SK-N-MC (cell line): Measurements from ENCODE around the gene COL1A2.

Experiments used
- EZH2 ChIP-seq: fragments of 200-600 bp; sonication (generic); IDR thresholded peaks from one replicate; pipeline ENCODE4 v1.6.1; 2017; ENCODE audit warnings: antibody characterized with exemption
- FOXP2 ChIP-seq: optimal IDR thresholded peaks from 2 replicates; pipeline ENCODE3; 2011; ENCODE audit warnings: mild to moderate bottlenecking, moderate library complexity; ENCODE audit not compliant: insufficient read depth; ENCODE audit errors: extremely low read length, control extremely low read depth
- POLR2AphosphoS5 ChIP-seq: IDR thresholded peaks from 2 replicates; pipeline ENCODE4 v1.6.1; 2012; ENCODE audit warnings: mild to moderate bottlenecking, low read depth, low read length, borderline replicate concordance

DNA sequence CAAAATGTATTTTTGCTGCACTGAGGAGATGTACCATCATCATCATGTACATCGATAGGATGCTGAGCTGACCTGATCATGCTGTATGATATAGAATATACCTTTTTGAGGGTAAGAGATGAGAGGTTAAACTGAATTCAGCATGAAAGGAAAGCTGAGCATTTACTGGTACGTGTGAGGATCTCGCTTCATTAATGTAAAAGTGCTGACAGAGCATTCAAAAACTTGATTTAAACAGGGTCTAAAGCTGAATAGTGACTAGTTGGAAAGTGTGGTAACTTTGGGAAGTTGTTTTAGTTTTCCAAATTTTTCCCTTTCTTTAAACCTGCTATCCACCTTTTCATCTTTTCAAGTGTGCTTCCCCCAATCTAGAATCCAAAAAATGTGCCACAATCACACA lies 28.5 kb upstream of the COL1A2 start:
- no peak for TF ChIP-seq EZH2
- TF ChIP-seq POLR2AphosphoS5 = no peak
- no peak for TF ChIP-seq FOXP2
